HG03565 (cell line): ENCODE data around the gene PRIMA1.

ENCODE experiments used
- ATAC-seq: cut with Tn5 transposase; IDR thresholded peaks from one replicate; pipeline ENCODE4 v1.9.1; 2021; ENCODE audit warnings: mild to moderate bottlenecking, moderate library complexity; ENCODE audit not compliant: unreplicated experiment

Gene PRIMA1

GRCh38 chr14:93713726-93714405 lies 74.4 kb downstream of the PRIMA1 start:
- ATAC-seq: no peak

- no peak for ATAC-seq
Observed at GRCh38 chr14:93712838-93713724, 75.2 kb downstream of the PRIMA1 start.

DNA sequence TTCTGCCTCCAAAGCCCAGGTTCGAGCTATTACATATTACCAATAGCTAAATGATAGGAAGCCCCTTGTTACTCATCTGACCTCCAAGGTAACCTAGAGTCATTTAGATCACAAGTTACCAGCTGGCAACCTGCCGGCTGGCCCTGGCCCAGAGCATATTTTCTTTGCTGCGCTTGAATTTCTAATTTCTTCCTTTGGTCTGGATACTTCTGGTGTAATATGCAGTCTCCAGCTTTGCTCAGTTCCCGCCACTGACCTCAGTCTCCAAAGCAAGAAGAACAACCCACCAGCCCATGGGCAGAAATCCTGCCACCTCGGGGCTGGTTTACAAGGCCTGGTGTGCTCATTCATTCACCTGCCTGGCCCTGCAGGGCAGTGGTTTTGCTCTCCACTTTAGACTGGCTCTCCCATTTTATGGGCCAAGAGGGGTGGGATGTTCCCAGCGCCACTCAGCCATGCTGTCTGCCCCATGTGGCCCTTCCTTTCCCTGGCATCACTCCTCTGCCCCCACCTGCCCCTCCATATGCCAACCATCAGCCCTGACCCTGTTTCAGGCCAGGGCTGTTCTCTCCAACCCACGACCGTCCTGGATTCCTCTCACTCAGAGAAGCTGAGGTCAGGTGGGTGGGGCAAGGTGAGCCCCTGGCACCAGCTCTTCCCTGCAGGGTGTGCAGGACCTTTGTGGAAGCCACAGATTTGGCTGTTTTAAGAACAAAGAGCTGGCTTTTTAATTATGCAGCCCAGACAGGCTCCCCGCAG lies 76.0 kb downstream of the PRIMA1 start:
- ATAC-seq: no peak

- no peak for ATAC-seq
Observed at GRCh38 chr14:93709249-93709648, 79.0 kb downstream of the PRIMA1 start.

DNA sequence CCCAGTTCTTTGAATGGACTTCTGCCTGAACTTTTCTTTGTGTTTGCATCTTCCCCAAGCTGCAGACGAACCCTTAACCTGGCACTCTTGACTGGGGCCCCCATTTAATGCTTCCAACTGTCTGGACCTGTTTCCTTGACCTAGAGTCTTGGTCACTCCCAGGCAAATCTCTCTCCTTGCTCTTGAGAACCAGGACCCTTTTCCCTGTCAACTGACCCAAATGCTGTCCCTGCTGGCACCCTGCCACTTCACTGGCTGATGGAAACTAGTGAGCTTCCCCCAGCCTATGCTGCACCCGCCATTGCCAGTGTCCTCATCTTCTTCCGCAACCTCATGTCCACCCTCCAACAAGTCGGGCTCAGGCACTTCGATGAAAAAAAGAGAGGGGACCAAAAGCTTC lies 79.5 kb downstream of the PRIMA1 start:
- no peak for ATAC-seq

DNA sequence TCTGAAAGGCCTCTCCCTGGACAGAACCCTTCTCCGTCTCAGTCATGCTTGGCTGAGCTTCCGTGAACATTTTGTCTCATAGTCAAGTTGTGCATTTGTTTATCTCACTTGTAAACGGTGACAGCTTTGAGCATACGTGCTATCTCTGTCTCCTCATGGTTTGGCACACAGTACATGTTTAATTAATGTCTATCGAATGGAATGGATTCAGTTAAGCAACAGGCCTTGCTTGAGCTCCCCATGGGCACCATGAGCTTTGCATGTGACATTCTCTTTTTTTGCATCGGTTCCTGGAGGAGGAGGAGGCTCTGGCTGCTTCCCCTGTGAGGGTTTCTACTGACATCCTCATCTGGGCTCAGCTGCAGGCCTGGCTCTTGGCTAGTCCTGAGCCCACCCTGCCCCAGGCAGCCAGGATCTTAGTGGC lies 80.0 kb downstream of the PRIMA1 start:
- ATAC-seq: no peak

- no peak for ATAC-seq
Observed at GRCh38 chr14:93707475-93707874, 80.8 kb downstream of the PRIMA1 start.

DNA sequence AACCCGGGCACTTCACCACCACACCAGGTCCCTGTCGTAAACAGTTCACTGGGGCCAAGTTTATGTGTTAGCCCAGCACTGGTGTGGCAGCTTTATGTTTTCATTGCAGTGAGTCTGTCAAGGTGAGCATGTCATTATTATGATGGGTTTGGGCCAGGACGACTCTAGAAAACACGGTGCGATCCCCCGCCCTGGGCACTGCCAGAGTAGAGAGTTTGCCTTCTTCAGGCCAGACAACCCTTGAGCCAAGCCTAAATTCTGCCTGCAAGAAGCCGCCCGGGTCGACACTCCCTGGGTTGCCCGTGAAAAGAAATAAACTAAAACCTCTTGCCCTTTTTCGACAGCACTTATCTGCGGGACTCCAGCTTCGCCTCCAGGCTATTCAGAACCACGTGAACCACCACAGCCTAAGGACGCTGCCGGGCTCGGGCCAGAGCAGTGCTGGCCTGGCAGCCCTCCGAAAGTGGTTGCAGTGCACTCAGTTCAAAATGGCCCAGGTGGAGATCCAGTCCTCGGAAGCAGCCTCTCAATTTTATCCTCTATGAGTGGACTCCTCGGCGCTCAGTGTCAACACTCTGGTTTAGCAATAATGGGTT lies 81.8 kb downstream of the PRIMA1 start:
- ATAC-seq: no peak

GRCh38 chr14:93705513-93706156 lies 82.7 kb downstream of the PRIMA1 start:
- ATAC-seq: no peak

GRCh38 chr14:93703941-93704340 lies 84.3 kb downstream of the PRIMA1 start:
- ATAC-seq: no peak

- ATAC-seq: no peak
Observed at GRCh38 chr14:93702946-93703345, 85.3 kb downstream of the PRIMA1 start.

- no peak for ATAC-seq
Observed at GRCh38 chr14:93701562-93701961, 86.7 kb downstream of the PRIMA1 start.

GRCh38 chr14:93700928-93701327 lies 87.4 kb downstream of the PRIMA1 start:
- no peak for ATAC-seq

DNA sequence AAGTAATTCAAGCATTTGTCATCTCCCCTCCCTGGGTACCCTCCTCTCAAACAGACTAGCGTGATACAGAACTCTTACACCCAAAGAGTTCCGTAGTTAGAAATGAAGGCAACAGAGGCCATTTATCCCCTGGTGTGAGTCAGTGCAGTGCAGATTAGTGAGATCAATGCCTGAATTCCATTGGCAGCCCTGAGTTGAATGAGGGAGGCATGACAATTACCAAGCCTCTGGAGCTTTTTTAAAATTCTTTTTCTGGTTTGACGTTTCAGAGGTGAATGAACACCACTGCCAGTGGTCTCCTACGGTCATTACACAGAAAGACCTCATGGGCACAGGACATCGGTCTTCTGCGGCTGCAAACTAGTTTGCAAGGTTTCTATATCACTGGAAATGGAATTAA lies 94.4 kb downstream of the PRIMA1 start:
- no peak for ATAC-seq

- ATAC-seq: no peak
Observed at GRCh38 chr14:93691042-93691780, 97.1 kb downstream of the PRIMA1 start.

- ATAC-seq: no peak
Observed at GRCh38 chr14:93690146-93690545, 98.1 kb downstream of the PRIMA1 start.

DNA sequence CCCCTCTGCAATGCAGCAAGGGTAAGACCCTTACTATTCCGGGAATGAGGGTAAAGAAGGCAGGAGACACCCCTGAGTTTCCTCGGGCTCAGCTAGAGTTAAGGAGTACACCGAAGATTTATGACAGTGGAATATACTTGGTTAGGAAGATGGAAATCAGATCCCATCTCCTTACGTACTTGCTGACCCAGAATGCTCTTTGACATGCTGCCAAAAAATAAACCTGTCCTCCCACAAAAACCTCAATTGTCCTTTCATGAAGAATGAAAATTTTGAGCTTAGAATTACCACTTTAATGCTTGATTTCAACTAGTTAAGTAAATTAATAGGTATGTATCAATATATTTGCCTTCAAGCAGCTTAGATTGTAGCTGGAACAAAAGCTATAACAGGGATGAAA lies 99.5 kb downstream of the PRIMA1 start:
- ATAC-seq: no peak

- ATAC-seq: no peak
Observed at GRCh38 chr14:93688239-93688666, 100.0 kb downstream of the PRIMA1 start.

DNA sequence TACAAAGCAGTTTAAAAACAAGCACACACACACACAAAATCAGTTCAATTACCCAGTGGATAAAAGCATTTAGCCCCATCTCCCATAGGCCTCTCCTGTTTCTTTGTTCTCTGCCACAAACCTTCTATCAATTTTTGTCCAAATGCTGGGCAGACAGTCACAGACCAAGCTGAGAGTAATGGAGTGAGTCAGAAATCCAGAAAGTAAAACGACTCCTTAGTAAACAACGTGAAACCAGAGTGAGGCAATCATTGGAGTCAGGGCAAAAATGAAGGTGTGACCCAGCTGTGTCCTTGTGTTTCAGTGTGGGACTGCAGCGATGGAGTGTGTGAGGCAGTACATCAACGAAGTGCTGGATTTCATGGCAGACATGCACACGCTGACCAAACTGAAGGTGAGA lies 102.0 kb downstream of the PRIMA1 start:
- ATAC-seq: no peak
